GM21528 (cell line): ENCODE results near the gene RCVRN.

Experiments
- ATAC-seq: cut with Tn5 transposase; IDR thresholded peaks from one replicate; pipeline ENCODE4 v1.9.1; 2021; ENCODE audit warnings: mild to moderate bottlenecking, moderate library complexity; ENCODE audit not compliant: unreplicated experiment, low FRiP score

The RCVRN gene

GRCh38 chr17:9899280-9900043, 5.6 kb downstream of the RCVRN start:
- no peak for ATAC-seq

GRCh38 chr17:9898812-9899211, 6.3 kb downstream of the RCVRN start:
- no peak for ATAC-seq

GRCh38 chr17:9897372-9897968, 7.6 kb downstream of the RCVRN start:
- no peak for ATAC-seq

GRCh38 chr17:9895923-9896322, 9.1 kb downstream of the RCVRN start:
- no peak for ATAC-seq

GRCh38 chr17:9894231-9894630, 10.8 kb downstream of the RCVRN start:
- no peak for ATAC-seq

- no peak for ATAC-seq
These were observed 11.6 kb downstream of the RCVRN start for GRCh38 chr17:9893411-9894012.

GRCh38 chr17:9890124-9890523, 14.9 kb downstream of the RCVRN start:
- ATAC-seq, result no peak

- no peak for ATAC-seq
These were observed 17.6 kb downstream of the RCVRN start for GRCh38 chr17:9887508-9887907.

GRCh38 chr17:9886141-9886930, 18.7 kb downstream of the RCVRN start:
- ATAC-seq, result no peak

GRCh38 chr17:9883451-9883850, 21.6 kb downstream of the RCVRN start:
- ATAC-seq, result no peak

GRCh38 chr17:9880582-9880999, 24.5 kb downstream of the RCVRN start:
- no peak for ATAC-seq

GRCh38 chr17:9878786-9879525, 26.1 kb downstream of the RCVRN start:
- no peak for ATAC-seq

- ATAC-seq, result no peak
These were observed 26.7 kb downstream of the RCVRN start for GRCh38 chr17:9878356-9878755.

GRCh38 chr17:9875441-9875840, 29.6 kb downstream of the RCVRN start:
- no peak for ATAC-seq

- ATAC-seq, result no peak
These were observed 30.3 kb downstream of the RCVRN start for GRCh38 chr17:9874722-9875121.

GRCh38 chr17:9872852-9873251, 32.2 kb downstream of the RCVRN start:
- no peak for ATAC-seq

- ATAC-seq, result no peak
These were observed 36.5 kb downstream of the RCVRN start for GRCh38 chr17:9868552-9868951.

GRCh38 chr17:9865586-9865985, 39.5 kb downstream of the RCVRN start:
- no peak for ATAC-seq

- ATAC-seq, result no peak
These were observed 42.1 kb downstream of the RCVRN start for GRCh38 chr17:9862949-9863348.

- ATAC-seq, result no peak
These were observed 42.9 kb downstream of the RCVRN start for GRCh38 chr17:9862220-9862619.
